Left renal cortex interstitium (tissue), 4 donors: ENCODE measurements around the gene SPECC1. TPM values are rescaled to one million over a fixed set of nuclear protein-coding genes. Genes with fewer than 3 reads are reported as not detected.
"Not testable (repeated sequence)": the region's sequence is repeated elsewhere in the genome, so short reads cannot be mapped to it uniquely, and the experiment has no call there.

Source experiments
- DNase-seq, 4 donors: peaks; one replicate each; pipeline ENCODE4 v3.0.0-alpha.2; 2013; ENCODE audit warnings: low read depth in 4 of 4, low spot score in 2 of 4, missing footprints in 1 of 4
- polyA plus RNA-seq, 4 donors: library from polyadenylated mRNA; unstranded; fragments of 120-200 nt; gene quantifications; one replicate each; pipeline ENCODE4 v1.2.1, GENCODE V29; 2013; ENCODE audit not compliant: insufficient read length in 4 of 4

The SPECC1 gene
- polyA plus RNA-seq, 4 donors = 10.5 to 20.0 (median 14.4) TPM

DNA sequence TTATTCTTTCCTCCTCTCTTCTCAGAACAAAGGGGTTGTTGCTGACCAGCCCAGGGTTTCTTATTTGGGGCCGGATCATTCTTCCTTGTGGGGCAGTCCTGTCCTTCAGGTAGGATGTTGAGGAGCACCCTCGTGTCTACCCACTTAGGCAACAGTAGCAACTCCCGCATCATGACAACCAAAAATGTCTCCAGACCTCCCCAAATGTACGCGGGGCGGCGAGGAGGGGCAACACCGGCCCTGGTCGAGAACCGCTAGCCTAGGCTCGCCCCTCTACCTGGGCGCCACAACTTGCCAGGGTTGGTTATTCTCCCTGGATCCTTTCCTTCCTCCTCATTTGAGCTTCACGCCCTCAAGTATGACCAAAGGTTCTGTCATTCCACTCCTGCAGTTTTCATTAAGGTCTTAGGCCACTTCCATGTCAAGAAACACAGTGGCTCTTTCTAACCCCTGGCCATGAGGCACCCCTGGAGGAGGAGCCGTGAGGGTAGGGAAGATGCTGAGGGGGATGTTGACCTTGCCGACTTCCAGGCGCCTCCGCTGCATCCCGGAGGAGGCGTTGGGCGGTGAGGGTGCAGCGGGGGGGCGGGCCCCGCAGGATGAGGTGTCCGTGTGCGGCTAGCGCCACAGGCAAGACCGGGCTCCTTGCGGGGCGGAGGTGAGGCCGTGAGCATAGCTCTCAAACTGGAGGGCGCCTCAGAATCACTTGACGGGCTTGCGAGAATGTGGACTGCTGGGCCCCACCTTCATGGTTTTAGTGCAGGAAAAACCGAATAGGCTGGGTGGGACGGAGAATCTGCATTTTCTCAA lies 712 bp upstream of the SPECC1 start:
- DNase-seq = no peak

DNA sequence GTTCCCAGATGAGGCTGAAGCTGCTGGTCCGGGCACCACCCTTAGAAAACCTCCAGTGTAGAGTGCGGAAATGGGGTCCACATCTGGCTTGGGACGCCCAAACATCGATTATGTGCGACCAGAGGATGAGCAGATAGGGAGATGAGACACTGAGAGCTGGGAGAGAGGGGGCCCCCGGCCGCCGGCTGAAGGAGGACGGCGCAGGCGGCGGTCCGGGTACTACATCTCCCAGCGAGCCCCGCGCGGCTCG lies 182 bp upstream of the SPECC1 start:
- DNase-seq = no peak

DNA sequence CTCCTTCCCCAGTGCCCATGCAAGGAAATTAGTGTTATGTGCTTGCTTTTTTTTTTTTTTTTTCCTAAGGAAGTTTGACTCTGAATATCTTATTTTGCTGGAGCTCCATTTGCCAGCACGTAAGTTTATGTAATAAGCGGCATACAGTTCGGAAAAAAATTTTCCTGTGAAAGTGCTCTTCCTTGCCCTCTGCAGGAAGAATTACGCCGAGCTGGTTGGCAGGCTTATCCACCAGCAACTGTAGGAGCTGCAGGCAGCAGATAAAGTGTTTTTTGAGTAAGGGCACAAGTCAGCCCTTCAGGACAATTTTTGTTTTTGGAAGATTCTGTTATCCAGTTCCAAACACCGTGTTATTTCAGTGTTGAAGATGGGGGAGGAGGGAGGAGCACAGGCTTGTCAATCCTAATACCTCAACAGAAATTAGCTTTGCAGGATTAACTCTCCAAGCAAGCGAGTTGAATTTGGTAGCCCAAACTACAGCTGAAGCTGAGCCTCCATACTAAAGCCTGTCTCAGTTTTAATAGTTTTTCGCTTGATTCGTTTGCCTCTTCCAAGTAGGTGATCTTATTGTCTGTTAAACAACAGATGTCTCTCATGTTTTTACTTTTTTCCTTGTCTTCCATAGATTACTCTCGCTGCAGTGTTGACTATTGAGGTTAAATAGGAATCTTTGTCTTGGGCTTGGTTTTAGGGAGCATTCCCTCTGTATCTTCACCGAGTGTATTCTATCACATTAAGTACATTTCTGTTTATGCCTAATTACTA lies 1.1 kb downstream of the SPECC1 start:
- peak in 1 of 4 donors; percentile 25 for DNase-seq

DNA sequence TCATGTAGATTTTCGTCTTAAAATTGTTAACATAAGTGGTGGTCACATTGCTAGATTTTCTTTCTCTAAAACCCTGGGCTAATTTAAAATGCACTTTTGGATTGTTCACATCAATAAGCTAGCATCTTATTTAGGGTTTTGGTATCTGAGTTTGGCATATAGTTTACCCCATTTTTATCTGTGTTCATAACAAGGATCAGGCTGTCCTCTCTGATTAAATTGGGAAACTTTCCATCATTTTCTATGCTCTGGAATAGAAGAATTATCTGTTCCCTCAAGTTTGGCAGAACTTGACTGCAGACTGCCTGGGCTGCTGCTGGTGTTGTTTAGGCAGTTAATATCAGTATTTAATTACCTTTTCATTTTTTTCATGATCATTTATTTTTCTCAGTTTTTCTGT lies 1.8 kb downstream of the SPECC1 start:
- DNase-seq = no peak

DNA sequence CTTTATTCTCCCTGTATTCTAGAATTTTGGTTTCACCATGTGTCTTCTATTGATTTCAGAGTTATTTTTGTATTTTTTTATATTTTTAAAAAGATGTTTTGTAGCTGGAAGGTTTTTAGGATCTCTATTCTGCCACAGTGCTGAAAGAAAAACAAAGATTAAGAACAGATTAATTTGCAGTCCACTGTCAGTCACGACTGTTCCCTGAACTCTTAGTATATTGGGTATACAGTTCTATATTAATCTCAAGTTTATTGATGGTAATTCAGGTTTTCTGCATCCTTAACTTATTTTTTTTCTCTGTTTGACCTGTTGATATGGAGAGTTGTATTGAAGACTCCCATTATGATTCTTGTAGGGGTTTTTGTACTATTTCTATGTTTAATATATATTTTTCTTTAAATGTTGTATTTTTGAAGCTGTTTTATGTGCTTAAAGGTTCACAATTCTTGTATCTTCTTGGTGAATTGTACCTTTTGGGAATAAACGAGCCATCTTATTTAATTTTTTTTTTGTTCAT lies 2.9 kb downstream of the SPECC1 start:
- DNase-seq = no peak

DNA sequence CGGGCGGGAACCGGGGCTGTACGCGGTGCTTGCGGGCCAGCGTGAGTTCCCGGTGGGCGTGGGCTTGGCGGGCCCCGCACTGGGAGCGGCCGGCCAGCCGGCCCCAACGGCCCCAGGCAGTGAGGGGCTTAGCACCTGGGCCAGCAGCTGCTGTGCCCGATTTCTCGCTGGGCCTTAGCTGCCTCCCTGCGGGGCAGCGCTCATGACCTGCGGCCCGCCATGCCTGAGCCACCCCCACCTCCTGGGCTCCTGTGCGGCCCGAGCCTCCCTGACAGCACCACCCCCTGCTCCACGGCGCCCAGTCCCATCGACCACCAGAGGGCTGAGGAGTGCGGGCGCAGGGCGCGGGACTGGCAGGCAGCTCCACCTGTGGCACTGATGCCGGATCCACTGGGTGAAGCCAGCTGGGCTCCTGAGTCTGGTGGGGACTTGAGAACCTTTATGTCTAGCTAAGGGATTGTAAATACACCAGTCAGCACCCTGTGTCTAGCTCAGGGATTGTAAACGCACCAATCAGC lies 7.4 kb downstream of the SPECC1 start:
- not testable (repeated sequence) for DNase-seq

DNA sequence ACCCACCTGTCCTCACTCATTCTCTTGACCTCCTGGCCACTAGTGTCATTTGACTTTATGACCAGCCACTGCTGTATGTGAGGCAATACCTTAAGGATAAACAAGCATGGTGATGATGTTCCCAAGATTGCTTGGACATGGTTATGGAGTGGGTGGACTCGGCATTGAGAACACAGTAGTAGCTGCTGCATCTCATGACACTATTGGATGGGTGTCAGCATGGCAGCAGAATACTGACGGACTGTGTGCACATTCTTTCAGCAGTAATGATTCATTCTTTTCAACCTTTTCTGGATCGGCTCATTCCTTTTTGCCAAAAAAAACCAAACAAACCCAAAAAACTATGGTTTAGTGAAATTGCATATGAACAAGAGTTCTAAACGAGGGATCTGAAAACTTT lies 13.5 kb downstream of the SPECC1 start:
- no peak for DNase-seq

DNA sequence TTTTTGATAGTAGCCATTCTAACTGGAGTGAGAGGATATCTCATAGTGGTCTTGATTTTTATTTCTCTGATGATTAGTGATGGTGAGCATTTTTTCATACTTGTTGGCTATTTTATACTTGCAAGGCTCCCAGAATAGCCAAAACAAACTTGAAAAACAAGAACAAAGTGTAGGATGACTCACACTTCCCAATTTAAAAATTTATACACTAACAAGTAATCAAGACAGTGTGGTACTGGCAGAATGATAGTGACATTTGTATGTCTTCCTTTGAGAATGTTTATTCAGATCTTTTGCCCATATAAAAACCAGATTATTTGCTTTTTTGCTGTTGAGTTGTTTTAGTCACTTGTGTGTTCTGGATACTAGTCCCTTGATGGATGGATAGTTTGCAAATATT lies 17.8 kb downstream of the SPECC1 start:
- no peak for DNase-seq

DNA sequence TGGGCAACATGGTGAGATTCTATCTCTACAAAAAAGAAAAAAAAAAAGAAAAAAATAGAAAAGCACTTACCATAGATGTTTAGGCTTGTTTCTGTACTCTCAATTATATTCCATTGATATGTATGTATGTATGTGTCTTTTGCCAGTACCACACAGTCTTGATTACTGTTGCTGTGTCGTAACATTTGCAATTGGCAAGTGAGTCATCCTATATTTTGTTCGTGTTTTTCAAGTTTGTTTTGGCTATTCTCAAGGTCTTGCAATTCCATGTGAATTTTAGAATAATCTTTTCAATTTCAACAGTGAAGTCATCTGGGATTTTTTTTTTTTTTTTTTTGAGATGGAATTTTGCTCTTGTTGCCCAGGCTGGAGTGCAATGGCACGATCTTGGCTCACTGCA lies 19.3 kb downstream of the SPECC1 start:
- no peak for DNase-seq

DNA sequence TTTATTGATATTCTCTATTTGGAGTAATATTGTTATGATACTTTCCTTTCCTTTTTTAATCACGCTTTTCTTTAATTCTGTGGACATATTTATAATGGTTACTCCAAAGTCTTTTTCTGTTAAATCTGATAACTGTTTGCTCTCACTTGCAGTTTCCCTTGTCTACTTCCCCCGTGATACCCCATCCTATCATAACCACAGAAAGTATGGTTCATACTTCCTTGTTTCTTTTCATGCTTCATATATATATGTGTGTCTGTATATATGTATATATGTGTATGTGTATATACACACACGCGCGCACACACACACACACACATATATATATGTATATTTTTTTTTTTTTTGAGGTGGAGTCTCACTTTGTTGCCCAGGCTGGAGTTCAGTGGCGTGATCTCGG lies 23.5 kb downstream of the SPECC1 start:
- DNase-seq = no peak

DNA sequence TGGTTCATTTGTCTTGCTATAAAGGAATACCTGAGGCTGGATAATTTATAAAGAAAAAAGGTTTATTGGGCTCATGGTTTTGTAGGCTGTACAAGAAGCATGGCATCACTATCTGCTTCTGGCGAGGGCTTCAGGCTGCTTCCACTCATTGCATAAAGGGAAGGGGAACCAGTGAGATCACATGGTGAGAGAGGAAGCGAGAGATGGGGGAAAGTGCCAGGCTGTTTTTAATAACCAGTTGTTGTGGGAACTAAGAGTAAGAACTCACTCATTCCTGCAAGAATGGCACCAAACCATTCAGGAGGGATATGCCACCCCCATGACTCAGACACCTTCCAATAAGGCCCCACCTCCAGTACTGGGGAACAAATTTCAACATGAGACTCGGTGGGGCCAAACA lies 24.3 kb downstream of the SPECC1 start:
- no peak for DNase-seq

DNA sequence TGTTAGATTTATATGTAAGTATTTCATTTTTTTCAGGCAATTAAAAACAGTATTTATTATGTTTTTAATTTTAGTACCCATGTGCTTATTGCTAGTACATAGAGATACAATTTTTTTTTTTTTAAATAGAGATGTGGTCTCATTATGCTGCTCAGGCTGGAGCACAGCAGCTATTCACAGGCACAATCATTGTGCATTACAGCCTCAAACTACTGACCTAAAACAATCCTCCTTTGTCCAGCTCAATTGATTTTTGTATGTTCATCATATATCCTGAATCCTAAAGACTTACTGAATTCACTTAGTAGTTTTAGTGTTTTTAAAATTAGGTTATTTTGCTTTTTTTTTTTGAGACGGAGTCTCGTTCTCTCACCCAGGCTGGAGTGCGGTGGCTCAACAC lies 26.3 kb downstream of the SPECC1 start:
- DNase-seq = no peak

DNA sequence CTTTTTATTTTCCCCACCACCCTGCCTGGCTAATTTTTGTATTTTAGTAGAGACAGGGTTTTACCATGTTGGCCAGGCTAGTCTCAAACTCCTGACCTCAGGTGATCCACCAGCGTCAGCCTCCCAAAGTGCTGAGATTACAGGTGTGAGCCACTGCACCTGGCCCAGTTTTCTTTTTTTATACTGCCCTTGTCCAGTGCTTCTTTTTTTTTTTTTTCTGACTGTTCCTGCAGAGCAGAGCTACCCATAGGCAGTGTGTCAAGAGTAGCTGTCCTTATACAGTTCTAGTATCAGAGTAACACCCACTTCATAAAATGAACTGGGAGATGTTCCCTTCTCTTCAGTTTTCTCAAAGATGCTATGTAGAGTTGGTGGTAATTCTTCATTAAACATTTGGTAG lies 28.1 kb downstream of the SPECC1 start:
- not testable (repeated sequence) for DNase-seq

DNA sequence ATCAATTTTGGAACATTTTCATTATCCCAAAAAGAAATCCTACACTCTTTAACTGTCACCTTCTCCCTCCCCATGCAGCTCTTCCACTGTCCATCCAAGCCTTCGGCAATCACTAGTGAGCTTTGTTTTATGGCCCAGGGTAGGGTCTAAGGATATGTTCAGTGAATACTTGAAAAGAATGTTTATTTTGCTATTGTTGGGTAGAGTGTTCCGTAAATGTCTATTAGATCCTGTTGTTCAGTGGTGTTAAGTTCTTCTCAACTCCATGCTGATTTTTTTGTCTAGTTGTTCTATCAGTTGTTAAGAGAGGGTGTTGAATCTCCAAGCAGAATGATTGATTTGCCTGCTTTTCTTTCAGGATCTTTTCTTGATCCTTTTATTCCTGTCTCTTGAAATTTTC lies 29.9 kb downstream of the SPECC1 start:
- no peak for DNase-seq

DNA sequence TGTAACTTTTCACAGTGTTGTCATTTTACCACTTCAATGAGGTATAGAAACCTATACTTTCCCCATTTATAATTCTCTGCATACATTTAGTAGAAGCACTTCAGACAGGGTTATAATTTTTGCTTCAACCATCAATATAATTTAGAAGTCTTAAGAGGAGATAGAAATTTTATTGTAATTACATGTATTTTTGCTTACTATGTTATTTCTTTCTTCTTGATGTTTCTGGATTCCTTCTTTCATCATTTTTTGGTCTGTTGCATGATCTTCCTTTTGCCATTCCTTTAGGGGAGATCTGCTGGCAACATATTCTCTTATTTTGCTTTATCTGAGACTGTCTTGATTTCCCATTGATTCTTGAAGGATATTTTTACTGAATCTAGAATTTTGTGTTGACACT lies 31.1 kb downstream of the SPECC1 start:
- DNase-seq = no peak

DNA sequence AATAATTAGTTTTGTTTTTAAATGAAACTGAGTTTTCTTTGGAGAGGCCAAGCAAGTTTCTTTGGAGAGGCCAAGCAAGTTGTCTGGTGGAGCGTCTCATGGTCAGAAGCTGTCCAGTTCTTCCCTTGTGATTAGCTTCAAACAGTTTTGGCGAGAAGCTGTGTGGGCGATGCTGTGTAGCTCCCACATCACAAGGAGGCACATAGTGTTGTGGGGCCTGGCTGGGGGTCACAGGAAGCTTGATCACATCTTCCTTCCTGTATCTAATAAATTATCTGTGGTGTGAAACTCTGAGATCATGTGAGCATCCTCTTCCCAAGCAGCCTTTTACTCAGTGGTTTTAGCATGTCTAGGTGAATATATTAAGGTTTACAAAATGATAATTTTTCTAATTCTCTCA lies 33.9 kb downstream of the SPECC1 start:
- no peak for DNase-seq

DNA sequence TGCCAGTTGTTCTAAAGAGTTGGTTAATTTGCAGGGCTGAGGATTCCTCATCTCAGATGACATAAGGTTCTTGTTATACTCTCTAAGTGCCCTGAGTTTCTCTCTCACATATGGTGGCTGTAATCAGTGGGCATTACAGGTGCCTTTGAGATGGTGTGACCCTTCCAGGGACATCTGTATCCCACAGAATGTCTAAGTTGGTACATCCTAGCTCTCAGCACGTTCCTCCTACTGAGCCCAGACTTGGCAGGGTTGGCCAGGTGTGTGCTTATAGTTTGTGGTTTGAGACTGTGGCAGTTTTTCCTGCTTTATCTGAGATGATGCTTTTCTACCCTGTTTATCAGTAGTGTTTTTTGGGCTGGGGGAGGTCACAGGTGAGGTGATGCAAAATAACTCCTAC lies 36.3 kb downstream of the SPECC1 start:
- no peak for DNase-seq

DNA sequence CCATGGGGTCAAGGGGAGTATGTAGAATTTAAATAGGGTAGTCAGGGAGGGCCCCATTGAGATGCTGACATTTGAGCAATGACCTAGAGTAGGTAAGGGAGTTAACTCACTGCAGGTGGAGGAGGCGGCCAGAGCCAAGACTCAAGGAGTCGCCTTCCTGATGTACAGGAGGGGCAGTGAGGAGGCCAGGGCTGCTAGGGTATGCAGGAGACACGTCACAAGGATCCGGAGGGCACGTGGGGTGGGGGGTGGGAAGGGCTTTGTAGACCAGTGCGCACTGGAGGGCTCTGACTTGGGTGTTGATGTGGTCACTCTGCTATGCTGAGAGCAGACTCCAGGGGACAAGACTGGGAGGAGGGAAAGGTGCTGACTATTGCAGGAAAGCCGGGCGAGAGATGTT lies 37.5 kb downstream of the SPECC1 start:
- no peak for DNase-seq

DNA sequence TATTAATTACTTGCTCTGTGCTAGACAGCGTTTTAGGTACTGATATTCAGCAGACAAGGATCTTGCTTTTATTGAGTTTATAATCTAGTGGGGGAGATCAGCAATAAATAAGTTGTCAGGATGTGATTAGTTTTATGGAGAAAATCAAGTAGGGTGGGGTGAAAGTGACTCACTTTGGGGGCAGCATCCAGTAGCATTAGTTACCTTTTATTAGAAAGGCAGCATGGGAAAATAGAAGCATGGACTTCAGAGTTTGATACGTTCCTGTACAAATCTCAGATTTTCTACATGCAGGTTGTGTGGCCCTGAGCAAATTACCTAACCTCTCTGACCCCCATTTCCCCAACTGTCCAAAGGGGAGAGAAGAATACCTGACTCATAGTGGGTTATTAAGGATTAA lies 42.5 kb downstream of the SPECC1 start:
- no peak for DNase-seq

DNA sequence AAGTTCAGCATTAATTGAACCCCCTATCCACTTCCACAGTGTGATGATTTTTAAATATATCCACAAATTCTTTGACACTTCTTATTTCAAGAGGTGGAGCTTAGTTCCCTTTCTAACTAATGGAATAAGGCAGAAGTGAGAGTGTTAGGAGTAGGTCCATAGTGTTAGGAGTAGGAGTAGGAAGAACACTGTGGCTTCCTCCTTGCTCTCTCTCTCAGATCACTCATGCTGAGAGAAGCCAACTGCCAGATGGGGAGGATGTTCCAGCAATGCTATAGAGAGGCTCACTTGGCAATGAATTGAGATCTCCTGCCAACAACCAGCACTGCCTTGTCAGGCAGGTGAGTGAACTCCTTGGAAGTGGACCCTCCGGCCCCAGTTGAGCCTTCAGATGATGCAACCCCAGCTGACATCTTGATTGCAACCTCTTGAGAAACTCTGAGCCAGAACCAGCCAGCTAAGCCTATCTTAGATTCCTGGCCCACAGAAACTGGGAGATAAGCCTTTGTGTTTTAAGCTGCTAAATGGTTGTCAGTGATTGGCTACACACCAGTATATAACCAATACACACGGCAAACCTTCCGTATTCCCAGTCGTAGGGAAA lies 44.3 kb downstream of the SPECC1 start:
- DNase-seq = no peak

DNA sequence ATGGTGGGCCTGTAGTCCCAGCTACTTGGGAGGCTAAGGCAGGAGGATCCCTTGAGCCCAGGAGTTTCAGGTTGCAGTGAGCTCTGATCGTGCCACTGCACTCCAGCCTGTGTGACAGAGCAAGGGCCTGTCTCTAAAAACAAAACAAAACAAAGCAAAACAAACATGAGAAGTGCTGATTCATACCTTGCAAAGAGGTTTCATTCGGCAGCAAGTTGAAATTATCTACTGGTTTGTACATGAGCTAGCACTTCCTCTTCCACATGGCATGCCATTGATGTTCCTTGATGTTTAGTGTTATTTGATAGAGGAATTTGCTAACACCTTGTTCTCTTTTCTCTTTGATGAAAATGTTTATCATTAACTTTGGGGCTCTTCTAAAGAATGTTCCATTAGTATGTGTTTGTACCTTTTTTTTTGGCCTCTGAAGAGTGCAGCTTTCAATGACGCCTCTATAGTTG lies 50.6 kb downstream of the SPECC1 start:
- DNase-seq = no peak
